ENCODE results near the gene ITGB3.

The ITGB3 gene

GRCh38 chr17:47230864-47231263 is 22.8 kb upstream of the ITGB3 start:
- DNase-seq, result no peak
- no peak for TF ChIP-seq GATA1 (IDR thresholded peaks at IDR 0.05; ENCODE audit: low read depth, low read length)
- TF ChIP-seq POLR2A (IDR thresholded peaks at IDR 0.05; ENCODE audit: low read length), result no peak

GRCh38 chr17:47231334-47231733 is 22.3 kb upstream of the ITGB3 start:
- TF ChIP-seq POLR2A (IDR thresholded peaks at IDR 0.05; ENCODE audit: low read length) (no peak), GATA1 (IDR thresholded peaks at IDR 0.05; ENCODE audit: low read depth, low read length) (no peak)
- no peak for DNase-seq

GRCh38 chr17:47231866-47232265 is 21.8 kb upstream of the ITGB3 start:
- TF ChIP-seq GATA1 (IDR thresholded peaks at IDR 0.05; ENCODE audit: low read depth, low read length), result no peak
- no peak for TF ChIP-seq POLR2A (IDR thresholded peaks at IDR 0.05; ENCODE audit: low read length)
- DNase-seq, result no peak

- TF ChIP-seq POLR2A (IDR thresholded peaks at IDR 0.05; ENCODE audit: low read length), result no peak
- no peak for TF ChIP-seq GATA1 (IDR thresholded peaks at IDR 0.05; ENCODE audit: low read depth, low read length)
- no peak for DNase-seq
These were observed 21.2 kb upstream of the ITGB3 start for GRCh38 chr17:47232465-47232864.

GRCh38 chr17:47235506-47235905 is 18.1 kb upstream of the ITGB3 start:
- TF ChIP-seq GATA1 (IDR thresholded peaks at IDR 0.05; ENCODE audit: low read depth, low read length) (no peak), POLR2A (IDR thresholded peaks at IDR 0.05; ENCODE audit: low read length) (no peak)

GRCh38 chr17:47235923-47236322 is 17.7 kb upstream of the ITGB3 start:
- no peak for DNase-seq
- TF ChIP-seq GATA1 (IDR thresholded peaks at IDR 0.05; ENCODE audit: low read depth, low read length) (no peak), POLR2A (IDR thresholded peaks at IDR 0.05; ENCODE audit: low read length) (no peak)

More at GRCh38 chr17:47235506-47235905, 18.1 kb upstream of the ITGB3 start:
- no peak for DNase-seq

- TF ChIP-seq GATA1 (IDR thresholded peaks at IDR 0.05; ENCODE audit: low read depth, low read length) (no peak), POLR2A (IDR thresholded peaks at IDR 0.05; ENCODE audit: low read length) (no peak)
- DNase-seq, result no peak
These were observed 15.8 kb upstream of the ITGB3 start for GRCh38 chr17:47237841-47238240.

- TF ChIP-seq POLR2A (IDR thresholded peaks at IDR 0.05; ENCODE audit: low read length), result no peak
- no peak for TF ChIP-seq GATA1 (IDR thresholded peaks at IDR 0.05; ENCODE audit: low read depth, low read length)
- no peak for DNase-seq
These were observed 15.2 kb upstream of the ITGB3 start for GRCh38 chr17:47238321-47239010.

GRCh38 chr17:47239619-47239966 is 14.0 kb upstream of the ITGB3 start:
- DNase-seq, result no peak
- TF ChIP-seq GATA1 (IDR thresholded peaks at IDR 0.05; ENCODE audit: low read depth, low read length) (no peak), POLR2A (IDR thresholded peaks at IDR 0.05; ENCODE audit: low read length) (no peak)

GRCh38 chr17:47239967-47240651 is 13.5 kb upstream of the ITGB3 start:
- DNase-seq, result peak; percentile 88 to 91
- TF ChIP-seq GATA1 (IDR thresholded peaks at IDR 0.05; ENCODE audit: low read depth, low read length) (no peak), POLR2A (IDR thresholded peaks at IDR 0.05; ENCODE audit: low read length) (peak; percentile 15)

- TF ChIP-seq GATA1 (IDR thresholded peaks at IDR 0.05; ENCODE audit: low read depth, low read length) (no peak), POLR2A (IDR thresholded peaks at IDR 0.05; ENCODE audit: low read length) (no peak)
These were observed 12.8 kb upstream of the ITGB3 start for GRCh38 chr17:47240806-47241205.

GRCh38 chr17:47242648-47243047 is 11.0 kb upstream of the ITGB3 start:
- DNase-seq, result no peak
- TF ChIP-seq GATA1 (IDR thresholded peaks at IDR 0.05; ENCODE audit: low read depth, low read length) (no peak), POLR2A (IDR thresholded peaks at IDR 0.05; ENCODE audit: low read length) (no peak)

More at GRCh38 chr17:47240806-47241205, 12.8 kb upstream of the ITGB3 start:
- no peak for DNase-seq

GRCh38 chr17:47243737-47244598 is 9.7 kb upstream of the ITGB3 start:
- TF ChIP-seq GATA1 (IDR thresholded peaks at IDR 0.05; ENCODE audit: low read depth, low read length) (no peak), POLR2A (IDR thresholded peaks at IDR 0.05; ENCODE audit: low read length) (no peak)
- DNase-seq, result no peak

- no peak for DNase-seq
These were observed 8.9 kb upstream of the ITGB3 start for GRCh38 chr17:47244697-47245096.

More at GRCh38 chr17:47244697-47245096, 8.9 kb upstream of the ITGB3 start:
- TF ChIP-seq POLR2A (IDR thresholded peaks at IDR 0.05; ENCODE audit: low read length) (no peak), GATA1 (IDR thresholded peaks at IDR 0.05; ENCODE audit: low read depth, low read length) (no peak)
